Ishikawa (cell line): ENCODE data around the gene EIF5A2.

ENCODE experiments used
- CEBPB ChIP-seq: IDR thresholded peaks from 2 replicates; pipeline ENCODE4 v1.6.1; 2012
- CREB1 ChIP-seq: IDR thresholded peaks from 2 replicates; pipeline ENCODE4 v1.6.1; 2012; ENCODE audit warnings: low read depth
- EGR1 ChIP-seq: IDR thresholded peaks from 2 replicates; pipeline ENCODE4 v1.6.1; 2012
- EP300 ChIP-seq: IDR thresholded peaks from 2 replicates; pipeline ENCODE4 v1.6.1; 2012; ENCODE audit warnings: borderline replicate concordance
- FOXM1 ChIP-seq: IDR thresholded peaks from 2 replicates; pipeline ENCODE4 v1.6.1; 2012; ENCODE audit warnings: low read depth, borderline replicate concordance
- NFIC ChIP-seq: IDR thresholded peaks from 2 replicates; pipeline ENCODE4 v1.6.1; 2012
- RAD21 ChIP-seq: IDR thresholded peaks from 2 replicates; pipeline ENCODE4 v1.6.1; 2012; ENCODE audit warnings: low read depth
- REST ChIP-seq: IDR thresholded peaks from 2 replicates; pipeline ENCODE4 v1.6.1; 2012; ENCODE audit warnings: low read depth, mild to moderate bottlenecking
- TAF1 ChIP-seq: IDR thresholded peaks from 2 replicates; pipeline ENCODE4 v1.6.1; 2012; ENCODE audit warnings: low read depth, mild to moderate bottlenecking
- TCF12 ChIP-seq: IDR thresholded peaks from 2 replicates; pipeline ENCODE4 v1.6.1; 2012; ENCODE audit warnings: low read depth
- TEAD4 ChIP-seq: IDR thresholded peaks from 2 replicates; pipeline ENCODE4 v1.6.1; 2012
- USF1 ChIP-seq: IDR thresholded peaks from 2 replicates; pipeline ENCODE4 v1.6.1; 2012
- YY1 ChIP-seq: IDR thresholded peaks from 2 replicates; pipeline ENCODE4 v1.6.1; 2012; ENCODE audit warnings: low read depth
- ZBTB7A ChIP-seq: IDR thresholded peaks from 2 replicates; pipeline ENCODE4 v1.6.1; 2012; ENCODE audit warnings: low read depth
- TF ChIP-seq, protein P1 (sequence below): IDR thresholded peaks from 2 replicates; pipeline ENCODE4 v1.6.1; 2012

EIF5A2 gene

GRCh38 chr3:170949211-170949610, 40.8 kb upstream of the EIF5A2 start:
- TF ChIP-seq FOXM1 = no peak
- TF ChIP-seq, protein P1, sequence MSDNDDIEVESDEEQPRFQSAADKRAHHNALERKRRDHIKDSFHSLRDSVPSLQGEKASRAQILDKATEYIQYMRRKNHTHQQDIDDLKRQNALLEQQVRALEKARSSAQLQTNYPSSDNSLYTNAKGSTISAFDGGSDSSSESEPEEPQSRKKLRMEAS = no peak
- TF ChIP-seq REST = no peak
- no peak for TF ChIP-seq CEBPB

- TF ChIP-seq TAF1 (no peak), CEBPB (no peak), CREB1 (no peak), EP300 (no peak), TCF12 (no peak), USF1 (no peak), YY1 (no peak), REST (no peak), EGR1 (no peak), NFIC (no peak), FOXM1 (no peak), TEAD4 (no peak)
- TF ChIP-seq, protein P1 = no peak
Observed at GRCh38 chr3:170947018-170947769, 38.8 kb upstream of the EIF5A2 start.

DNA sequence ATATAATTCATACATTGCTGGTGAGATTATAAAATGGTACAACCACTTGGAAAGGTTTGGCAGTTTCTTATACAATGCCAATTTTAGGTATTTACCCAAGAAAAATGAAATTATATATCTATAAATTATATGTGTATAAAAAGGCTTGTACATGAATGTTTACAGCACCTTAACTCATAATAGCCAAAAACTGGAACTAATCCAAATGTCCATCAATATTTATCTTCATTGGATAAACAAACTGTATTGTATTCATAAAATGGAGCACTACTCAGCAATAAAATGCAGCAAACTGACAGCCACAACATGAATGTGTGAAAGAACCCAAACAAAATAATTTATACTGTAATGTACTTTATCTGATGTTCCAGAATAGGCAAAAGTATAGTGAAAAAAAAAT, 33.6 kb upstream of the EIF5A2 start:
- TF ChIP-seq TCF12 = no peak
- TF ChIP-seq NFIC = no peak
- TF ChIP-seq EP300 = no peak
- TF ChIP-seq USF1 = no peak
- TF ChIP-seq, protein P1 = no peak
- no peak for TF ChIP-seq RAD21
- TF ChIP-seq CREB1 = no peak
- no peak for TF ChIP-seq REST
- TF ChIP-seq YY1 = no peak
- TF ChIP-seq TAF1 = no peak

- TF ChIP-seq NFIC (no peak), CREB1 (no peak), EP300 (no peak), CEBPB (no peak), REST (no peak), TCF12 (no peak), TEAD4 (no peak), USF1 (no peak), TAF1 (no peak), ZBTB7A (no peak), EGR1 (no peak), RAD21 (no peak), YY1 (no peak), FOXM1 (no peak)
- TF ChIP-seq, protein P1 = no peak
Observed at GRCh38 chr3:170941551-170941950, 33.1 kb upstream of the EIF5A2 start.
